A549 (cell line): ENCODE results near the gene RPA1. TPM values are rescaled to one million over a fixed set of nuclear protein-coding genes. Genes with fewer than 3 reads are reported as not detected.

Experiments used
- ATAC-seq, 2 experiments: fragments of 200-7000 bp in 1 of 2; fragments of >200 bp in 1 of 2; cut with Nextera tagmentation in 1 of 2; cut with Tn5 transposase in 1 of 2; 3 replicates each; pipeline versions ENCODE4 v1.8.0 to v1.9.1; 2018 to 2020; ENCODE audit warnings: mild to moderate bottlenecking in 1 of 2, moderate library complexity in 1 of 2
- CTCF ChIA-PET: fragments of 300-600 bp; sonication (Branson Sonifier 250); formaldehyde crosslinking; extraction: SDS; loops from one replicate; lab custom pipeline; 2021; ENCODE audit warnings: antibody characterized with exemption, inconsistent platforms; lab: Yijun Ruan, JAX
- POLR2A ChIA-PET: fragments of 350-600 bp; formaldehyde crosslinking; extraction: SDS; loops from one replicate; lab custom pipeline; 2021; ENCODE audit warnings: antibody characterized with exemption, inconsistent platforms; lab: Yijun Ruan, JAX
- DNase-seq, 2 experiments: peaks; one replicate each; pipeline versions ENCODE4 v3.0.0 to v3.0.0-alpha.2; 2011 to 2016; ENCODE audit warnings: low read depth in 1 of 2, low spot score in 1 of 2
- FAIRE-seq: peaks from 2 replicates; lab custom pipeline; 2011; peaks lifted over from hg19 to GRCh38; lab: Jason Lieb, UNC
- H3K27ac ChIP-seq, 2 experiments: fragments of >200 bp; sonication (Bioruptor Twin); formaldehyde crosslinking; 3 replicates each; pipeline ENCODE4 v1.5.1; 2016 to 2017
- H3K4me1 ChIP-seq: fragments of >200 bp; sonication (Bioruptor Twin); formaldehyde crosslinking; 3 replicates; pipeline ENCODE4 v1.6.1; 2016
- H3K4me2 ChIP-seq: fragments of >200 bp; sonication (Bioruptor Twin); formaldehyde crosslinking; 3 replicates; pipeline ENCODE4 v1.6.1; 2016
- H3K4me3 ChIP-seq: fragments of >200 bp; sonication (Bioruptor Twin); formaldehyde crosslinking; 3 replicates; pipeline ENCODE4 v1.5.1; 2016
- H3K9me3 ChIP-seq: fragments of >200 bp; sonication (Bioruptor Twin); formaldehyde crosslinking; 3 replicates; pipeline ENCODE4 v1.6.1; 2016
- CBX2 ChIP-seq: fragments of 200-600 bp; sonication (generic); IDR thresholded peaks from 2 replicates; pipeline ENCODE4 v1.6.1; 2016; ENCODE audit warnings: low read depth, mild to moderate bottlenecking, borderline replicate concordance
- CEBPB ChIP-seq, 2 experiments: fragments of >200 bp in 1 of 2; sonication (Bioruptor Twin) in 1 of 2; formaldehyde crosslinking in 1 of 2; IDR thresholded peaks; 2 replicates each; pipeline ENCODE4 v1.6.1; 2012 to 2016
- EHMT2 ChIP-seq: fragments of 200-600 bp; sonication (generic); IDR thresholded peaks from 2 replicates; pipeline ENCODE4 v1.6.1; 2016; ENCODE audit warnings: antibody characterized with exemption, low read depth, mild to moderate bottlenecking, moderate library complexity
- EP300 ChIP-seq, 2 experiments: fragments of >200 bp; sonication (Bioruptor Twin); formaldehyde crosslinking; IDR thresholded peaks; 2 replicates in 1 of 2; 3 replicates in 1 of 2; pipeline ENCODE4 v1.6.1; 2016 to 2017
- FOXS1 ChIP-seq: fragments of 250-450 bp; sonication (Bioruptor Pico); IDR thresholded peaks from 2 replicates; pipeline ENCODE4 v1.5.0; 2020; ENCODE audit warnings: mild to moderate bottlenecking, moderate library complexity
- HOXB5 ChIP-seq: fragments of 250-450 bp; sonication (Bioruptor Pico); IDR thresholded peaks from 2 replicates; pipeline ENCODE4 v1.5.0; 2020; ENCODE audit warnings: mild to moderate bottlenecking, moderate library complexity
- JUNB ChIP-seq: fragments of >200 bp; sonication (Bioruptor Twin); formaldehyde crosslinking; IDR thresholded peaks from 2 replicates; pipeline ENCODE4 v1.6.1; 2016
- MAFK ChIP-seq: fragments of 450-650 bp; IDR thresholded peaks from 2 replicates; pipeline ENCODE4 v1.6.1; 2014; ENCODE audit not compliant: partially characterized antibody
- MAZ ChIP-seq: fragments of 150-350 bp; IDR thresholded peaks from 2 replicates; pipeline ENCODE4 v1.6.1; 2014; ENCODE audit warnings: antibody characterized with exemption, low read depth, low read length, borderline replicate concordance
- NFE2L2 ChIP-seq: fragments of 150-350 bp; conservative IDR thresholded peaks from 2 replicates; pipeline ENCODE4 v1.6.1; 2014; ENCODE audit warnings: low read length
- NPAS2 ChIP-seq: fragments of 250-450 bp; sonication (Bioruptor Pico); IDR thresholded peaks from 2 replicates; pipeline ENCODE4 v1.8.0; 2022; ENCODE audit warnings: mild to moderate bottlenecking, moderate library complexity, borderline replicate concordance
- NR3C1 ChIP-seq: fragments of >200 bp; sonication (Bioruptor Twin); formaldehyde crosslinking; IDR thresholded peaks from 3 replicates; pipeline ENCODE4 v1.6.1; 2017
- POLR2A ChIP-seq: IDR thresholded peaks from 2 replicates; pipeline ENCODE4 v1.6.1; 2012; ENCODE audit warnings: mild to moderate bottlenecking, low read length
- POLR2AphosphoS2 ChIP-seq: conservative IDR thresholded peaks from 2 replicates; pipeline ENCODE4 v1.6.1; 2012; ENCODE audit warnings: low read length, improper control_type of control experiment, inconsistent platforms
- RAD21 ChIP-seq, 2 experiments: fragments of >200 bp in 1 of 2; sonication (Bioruptor Twin) in 1 of 2; formaldehyde crosslinking in 1 of 2; IDR thresholded peaks in 1 of 2; conservative IDR thresholded peaks in 1 of 2; 2 replicates in 1 of 2; 3 replicates in 1 of 2; pipeline ENCODE4 v1.6.1; 2012 to 2018; ENCODE audit warnings: inconsistent platforms in 1 of 2
- RARB ChIP-seq: fragments of 250-450 bp; sonication (Bioruptor Pico); IDR thresholded peaks from 2 replicates; pipeline ENCODE4 v1.8.0; 2021; ENCODE audit warnings: mild to moderate bottlenecking, moderate library complexity
- RNF2 ChIP-seq: fragments of 200-600 bp; sonication (generic); IDR thresholded peaks from 2 replicates; pipeline ENCODE4 v1.6.1; 2016; ENCODE audit warnings: low read depth, mild to moderate bottlenecking, antibody characterized with exemption, moderate library complexity, borderline replicate concordance
- SREBF2 ChIP-seq: fragments of 450-650 bp; IDR thresholded peaks from 2 replicates; pipeline ENCODE4 v1.6.1; 2014; ENCODE audit warnings: mild to moderate bottlenecking, moderate library complexity
- TP53 ChIP-seq: fragments of 250-450 bp; sonication (Bioruptor Pico); IDR thresholded peaks from 2 replicates; pipeline ENCODE4 v1.5.0; 2021; ENCODE audit warnings: mild to moderate bottlenecking, moderate library complexity
- ZC3H11A ChIP-seq: fragments of 450-650 bp; IDR thresholded peaks from 2 replicates; pipeline ENCODE4 v1.6.1; 2014; ENCODE audit warnings: antibody characterized with exemption, mild to moderate bottlenecking
- ZNF302 ChIP-seq: fragments of 250-450 bp; sonication (Bioruptor Pico); IDR thresholded peaks from 2 replicates; pipeline ENCODE4 v1.9.0; 2021; ENCODE audit warnings: inconsistent platforms, mild to moderate bottlenecking, moderate library complexity
- WGBS: methylation state at CpG from one replicate; pipeline ENCODE4 v1.1.6; 2017; ENCODE audit errors: missing lambda C conversion rate; 5-methylcytosine and 5-hydroxymethylcytosine counted together
- polyA plus RNA-seq, 4 experiments: library from polyadenylated mRNA; depleted of rRNA in 3 of 4; stranded (reverse); fragments of >200 nt; fragmentation: RNase III in 1 of 4; extraction: RNeasy Plus Mini Kit Qiagen cat#74134 plus additional on column Dnase treatment in 1 of 4; gene quantifications; 2 replicates in 3 of 4; 3 replicates in 1 of 4; pipeline ENCODE4 v1.2.3, GENCODE V29; 2011 to 2017
- TF ChIP-seq, protein P1 (sequence below): fragments of 200-600 bp; sonication (generic); IDR thresholded peaks from 2 replicates; pipeline ENCODE4 v1.6.1; 2016; ENCODE audit warnings: antibody characterized with exemption, mild to moderate bottlenecking, moderate library complexity
- TF ChIP-seq, protein P2 (sequence below): IDR thresholded peaks from 2 replicates; pipeline ENCODE4 v1.6.1; 2012
- TF ChIP-seq, protein P3 (sequence below): fragments of >200 bp; sonication (Bioruptor Twin); formaldehyde crosslinking; IDR thresholded peaks from 2 replicates; pipeline ENCODE4 v1.6.1; 2016
- TF ChIP-seq, protein P4 (sequence below): fragments of 150-350 bp; IDR thresholded peaks from 2 replicates; pipeline ENCODE4 v1.6.1; 2014; ENCODE audit warnings: low read depth, mild to moderate bottlenecking, low read length

The RPA1 gene
- polyA plus RNA-seq, 2 of the 4 experiments (the other 2 are of a cell fraction), result 72.2 to 136 TPM

DNA sequence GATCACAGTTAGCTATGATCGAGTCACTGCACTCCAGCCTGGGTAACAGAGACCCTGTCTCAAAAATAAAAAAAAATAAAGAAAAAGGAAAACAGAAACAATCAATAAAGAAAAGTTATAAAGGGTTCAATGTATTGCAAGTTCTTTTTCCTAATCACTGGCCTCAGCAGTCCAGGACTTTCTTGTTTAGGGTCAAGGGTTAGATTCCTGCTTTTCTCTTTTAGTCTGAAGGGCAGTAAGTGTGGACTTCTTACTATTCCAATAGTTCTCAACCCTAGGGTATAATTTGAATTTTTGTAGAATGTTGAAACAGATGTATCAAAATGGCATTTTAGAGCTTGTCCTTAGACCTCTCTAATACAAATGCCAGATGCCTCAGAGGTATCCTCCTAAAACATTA is 27.4 kb upstream of the RPA1 start:
- Histone ChIP-seq H3K4me3 (no peak overlapping the region), H3K9me3 (no peaks in the 10 kb centered on the region), H3K4me2 (no peak overlapping the region), H3K27ac (no peak overlapping the region), H3K4me1 (no peaks in the 10 kb centered on the region)
- ATAC-seq (no peak), DNase-seq (no peak), FAIRE-seq (no peak)
- CTCF ChIA-PET, result interaction anchor here (0.6 to 1.8 kb wide), 9 partner anchors 9 to 783 kb away, joined by 3 to 6 read pairs (median 3); no protein-coding TSS in a partner anchor
- POLR2A ChIA-PET, result no interaction called here
- TF ChIP-seq, protein P1, sequence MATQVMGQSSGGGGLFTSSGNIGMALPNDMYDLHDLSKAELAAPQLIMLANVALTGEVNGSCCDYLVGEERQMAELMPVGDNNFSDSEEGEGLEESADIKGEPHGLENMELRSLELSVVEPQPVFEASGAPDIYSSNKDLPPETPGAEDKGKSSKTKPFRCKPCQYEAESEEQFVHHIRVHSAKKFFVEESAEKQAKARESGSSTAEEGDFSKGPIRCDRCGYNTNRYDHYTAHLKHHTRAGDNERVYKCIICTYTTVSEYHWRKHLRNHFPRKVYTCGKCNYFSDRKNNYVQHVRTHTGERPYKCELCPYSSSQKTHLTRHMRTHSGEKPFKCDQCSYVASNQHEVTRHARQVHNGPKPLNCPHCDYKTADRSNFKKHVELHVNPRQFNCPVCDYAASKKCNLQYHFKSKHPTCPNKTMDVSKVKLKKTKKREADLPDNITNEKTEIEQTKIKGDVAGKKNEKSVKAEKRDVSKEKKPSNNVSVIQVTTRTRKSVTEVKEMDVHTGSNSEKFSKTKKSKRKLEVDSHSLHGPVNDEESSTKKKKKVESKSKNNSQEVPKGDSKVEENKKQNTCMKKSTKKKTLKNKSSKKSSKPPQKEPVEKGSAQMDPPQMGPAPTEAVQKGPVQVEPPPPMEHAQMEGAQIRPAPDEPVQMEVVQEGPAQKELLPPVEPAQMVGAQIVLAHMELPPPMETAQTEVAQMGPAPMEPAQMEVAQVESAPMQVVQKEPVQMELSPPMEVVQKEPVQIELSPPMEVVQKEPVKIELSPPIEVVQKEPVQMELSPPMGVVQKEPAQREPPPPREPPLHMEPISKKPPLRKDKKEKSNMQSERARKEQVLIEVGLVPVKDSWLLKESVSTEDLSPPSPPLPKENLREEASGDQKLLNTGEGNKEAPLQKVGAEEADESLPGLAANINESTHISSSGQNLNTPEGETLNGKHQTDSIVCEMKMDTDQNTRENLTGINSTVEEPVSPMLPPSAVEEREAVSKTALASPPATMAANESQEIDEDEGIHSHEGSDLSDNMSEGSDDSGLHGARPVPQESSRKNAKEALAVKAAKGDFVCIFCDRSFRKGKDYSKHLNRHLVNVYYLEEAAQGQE, result no peak
- TF ChIP-seq FOXS1 (CRISPR knock-in tag) (no peak), HOXB5 (CRISPR knock-in tag) (no peak), EHMT2 (no peak), POLR2AphosphoS2 (no peak), RARB (CRISPR knock-in tag) (no peak), ZC3H11A (no peak), ZNF302 (CRISPR knock-in tag) (no peak), NR3C1 (no peak), EP300 (IDR thresholded peaks at IDR 0.05) (no peak), POLR2A (no peak), JUNB (no peak), CEBPB (IDR thresholded peaks at IDR 0.05) (no peak), MAZ (no peak), CBX2 (no peak), RNF2 (no peak), TP53 (no peak)
- TF ChIP-seq, protein P2, sequence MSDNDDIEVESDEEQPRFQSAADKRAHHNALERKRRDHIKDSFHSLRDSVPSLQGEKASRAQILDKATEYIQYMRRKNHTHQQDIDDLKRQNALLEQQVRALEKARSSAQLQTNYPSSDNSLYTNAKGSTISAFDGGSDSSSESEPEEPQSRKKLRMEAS, result no peak
- WGBS, result 94% methylated on average over 1 of the region's 1 CpG

DNA sequence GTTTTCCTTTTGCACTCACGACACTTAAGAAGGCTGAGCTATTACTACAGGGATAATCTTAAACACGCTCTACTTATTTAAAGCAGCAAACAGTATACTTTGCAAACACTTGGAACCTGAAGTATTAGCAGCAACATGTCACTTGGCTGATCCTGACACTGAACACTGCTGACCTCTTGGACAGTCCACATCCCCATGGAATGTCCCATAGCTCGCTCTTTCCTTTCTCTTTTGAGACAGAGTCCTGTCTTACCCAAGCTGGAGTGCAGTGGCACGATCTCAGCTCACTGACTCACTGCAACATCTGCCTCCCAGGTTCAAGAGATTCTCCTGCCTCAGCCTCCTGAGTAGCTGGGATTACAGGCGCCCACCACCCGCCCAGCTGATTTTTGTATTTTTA is 26.5 kb upstream of the RPA1 start:
- DNase-seq, result no peak
- TF ChIP-seq NR3C1 (no peak), RAD21 (conservative IDR thresholded peaks at IDR 0.05 in 1 of 2, IDR thresholded peaks at IDR 0.05 in 1 of 2) (no peak), SREBF2 (no peak), NFE2L2 (no peak), MAFK (no peak), NPAS2 (no peak)
- TF ChIP-seq, protein P3, sequence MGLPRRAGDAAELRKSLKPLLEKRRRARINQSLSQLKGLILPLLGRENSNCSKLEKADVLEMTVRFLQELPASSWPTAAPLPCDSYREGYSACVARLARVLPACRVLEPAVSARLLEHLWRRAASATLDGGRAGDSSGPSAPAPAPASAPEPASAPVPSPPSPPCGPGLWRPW, result no peak
- TF ChIP-seq, protein P4, sequence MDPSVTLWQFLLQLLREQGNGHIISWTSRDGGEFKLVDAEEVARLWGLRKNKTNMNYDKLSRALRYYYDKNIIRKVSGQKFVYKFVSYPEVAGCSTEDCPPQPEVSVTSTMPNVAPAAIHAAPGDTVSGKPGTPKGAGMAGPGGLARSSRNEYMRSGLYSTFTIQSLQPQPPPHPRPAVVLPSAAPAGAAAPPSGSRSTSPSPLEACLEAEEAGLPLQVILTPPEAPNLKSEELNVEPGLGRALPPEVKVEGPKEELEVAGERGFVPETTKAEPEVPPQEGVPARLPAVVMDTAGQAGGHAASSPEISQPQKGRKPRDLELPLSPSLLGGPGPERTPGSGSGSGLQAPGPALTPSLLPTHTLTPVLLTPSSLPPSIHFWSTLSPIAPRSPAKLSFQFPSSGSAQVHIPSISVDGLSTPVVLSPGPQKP, result no peak
- TF ChIP-seq, protein P2, result no peak
- Histone ChIP-seq H3K9me3 (no peaks in the 10 kb centered on the region), H3K4me3 (no peak overlapping the region), H3K4me1 (no peaks in the 10 kb centered on the region), H3K4me2 (no peak overlapping the region), H3K27ac (no peak overlapping the region)
- ATAC-seq, result no peak
- ChIA-PET POLR2A (interaction anchor here (0.6 kb wide), 1 partner anchor 299 kb away, joined by 5 read pairs; no protein-coding TSS in a partner anchor), CTCF (interaction anchor here (0.6 to 1.8 kb wide), 9 partner anchors 9 to 623 kb away, joined by 3 to 7 read pairs (median 4); no protein-coding TSS in a partner anchor)
- 80% methylated on average over 6 of the region's 6 CpGs for WGBS
- no peak for FAIRE-seq
